COLO829 (cell line): Measurements from ENCODE around the gene SENP5.
A peak's percentile ranks its signal among the peaks of the same experiment; 100 is the strongest.
"Not testable (repeated sequence)": the region's sequence is repeated elsewhere in the genome, so short reads cannot be mapped to it uniquely, and the experiment has no call there.

ENCODE experiments used
- DNase-seq: peaks from one replicate; pipeline ENCODE4 v3.0.0; 2012; ENCODE audit warnings: low spot score

The SENP5 gene

DNA sequence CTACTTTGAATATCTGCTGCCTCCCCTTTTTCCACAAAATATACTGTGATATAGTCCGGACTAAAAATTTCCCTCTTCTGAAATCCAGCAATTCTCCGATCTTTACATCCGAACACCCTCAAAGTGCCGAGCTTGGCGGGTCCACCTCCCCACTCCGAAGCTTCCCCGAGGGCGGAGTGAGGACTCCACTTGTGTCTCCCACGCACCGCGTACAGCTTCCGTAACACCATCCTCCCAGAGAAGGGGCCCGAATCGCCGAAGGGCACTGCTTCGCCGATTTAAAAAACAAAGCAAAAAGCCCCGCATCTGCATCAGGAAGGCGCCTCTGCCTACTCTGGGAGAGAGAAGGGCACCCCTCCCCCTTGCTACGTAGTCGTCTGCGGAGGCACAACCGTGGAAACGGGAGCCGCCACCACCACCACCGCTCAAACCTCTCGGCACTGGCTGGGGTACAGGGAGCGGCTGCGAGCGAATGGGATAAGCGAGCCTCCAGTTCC is 74.1 kb downstream of the SENP5 start:
- peak; percentile 43 for DNase-seq

GRCh38 chr3:196942226-196942914 is 74.7 kb downstream of the SENP5 start, which contains the start of gene NCBP2:
TSS of gene NCBP2 (minus strand) at chr3:196942528. CDS start at chr3:196942503, 25 bp downstream.
- peak; percentile 97 for DNase-seq

GRCh38 chr3:196942915-196943277 is 75.2 kb downstream of the SENP5 start:
- DNase-seq: no peak

- DNase-seq: not testable (repeated sequence)
These were observed 76.5 kb downstream of the SENP5 start for GRCh38 chr3:196944037-196944790.

DNA sequence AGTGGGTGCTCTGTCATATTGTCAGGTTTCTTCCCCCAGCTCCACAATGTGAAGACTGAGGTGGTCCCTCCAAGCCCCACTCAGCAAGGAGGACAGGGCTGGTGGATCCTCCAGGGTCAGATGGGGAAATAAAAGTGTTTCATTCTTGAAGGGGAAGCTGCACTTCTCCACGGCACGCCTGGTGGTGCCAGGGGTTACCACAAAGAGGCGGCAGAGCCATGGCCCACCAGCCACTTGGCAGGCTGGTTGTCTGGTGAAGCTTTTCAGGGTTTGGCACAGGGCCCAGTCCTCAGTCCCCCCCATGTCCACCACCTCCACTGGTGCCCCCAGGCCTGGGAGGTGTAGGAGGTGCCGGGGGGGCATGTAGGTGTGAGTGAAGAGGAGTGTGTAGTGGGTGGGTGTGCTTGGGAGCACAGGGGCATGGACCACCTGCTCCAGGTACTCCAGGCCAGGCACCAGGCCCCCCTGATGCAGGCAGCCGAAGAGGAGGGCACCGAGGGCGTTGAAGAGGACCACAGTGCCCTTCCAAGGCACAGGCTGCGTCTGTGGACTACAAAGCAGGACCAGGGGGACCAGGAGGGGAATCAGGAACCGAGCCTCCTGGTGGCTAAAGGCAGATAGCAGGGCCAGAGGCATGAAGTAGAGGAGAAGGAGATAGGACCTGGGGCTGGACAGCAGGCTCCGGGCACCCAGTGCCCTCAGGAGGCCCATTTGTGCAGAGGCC is 79.6 kb downstream of the SENP5 start:
- no peak for DNase-seq

GRCh38 chr3:196947860-196948441 is 80.2 kb downstream of the SENP5 start:
- no peak for DNase-seq

GRCh38 chr3:196948442-196949284 is 80.9 kb downstream of the SENP5 start:
- no peak for DNase-seq

GRCh38 chr3:196949285-196949619 is 81.5 kb downstream of the SENP5 start:
- no peak for DNase-seq

DNA sequence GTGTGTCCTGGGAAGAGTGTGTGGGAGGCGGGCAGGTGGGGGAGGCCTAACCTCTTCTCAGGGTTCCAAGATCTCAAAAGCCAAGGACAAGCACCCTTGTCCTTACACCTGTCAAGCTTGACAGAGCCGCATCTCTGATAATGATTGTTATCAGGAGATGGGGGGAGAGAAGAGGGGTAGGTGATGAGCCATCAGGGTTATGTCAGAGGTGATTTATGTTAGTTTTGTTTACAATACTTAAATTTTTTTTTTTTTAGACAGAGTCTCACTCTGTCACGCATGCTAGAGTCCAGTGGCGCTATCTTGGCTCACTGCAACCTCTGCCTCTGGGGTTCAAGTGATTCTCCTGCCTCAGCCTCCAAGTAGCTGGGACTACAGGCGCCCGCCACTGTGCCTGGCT is 82.0 kb downstream of the SENP5 start:
- DNase-seq: no peak

GRCh38 chr3:196951371-196951770 is 83.7 kb downstream of the SENP5 start:
- peak; percentile 62 for DNase-seq

GRCh38 chr3:196954832-196955231 is 87.1 kb downstream of the SENP5 start:
- no peak for DNase-seq

- no peak for DNase-seq
These were observed 94.6 kb downstream of the SENP5 start for GRCh38 chr3:196962108-196962929.

DNA sequence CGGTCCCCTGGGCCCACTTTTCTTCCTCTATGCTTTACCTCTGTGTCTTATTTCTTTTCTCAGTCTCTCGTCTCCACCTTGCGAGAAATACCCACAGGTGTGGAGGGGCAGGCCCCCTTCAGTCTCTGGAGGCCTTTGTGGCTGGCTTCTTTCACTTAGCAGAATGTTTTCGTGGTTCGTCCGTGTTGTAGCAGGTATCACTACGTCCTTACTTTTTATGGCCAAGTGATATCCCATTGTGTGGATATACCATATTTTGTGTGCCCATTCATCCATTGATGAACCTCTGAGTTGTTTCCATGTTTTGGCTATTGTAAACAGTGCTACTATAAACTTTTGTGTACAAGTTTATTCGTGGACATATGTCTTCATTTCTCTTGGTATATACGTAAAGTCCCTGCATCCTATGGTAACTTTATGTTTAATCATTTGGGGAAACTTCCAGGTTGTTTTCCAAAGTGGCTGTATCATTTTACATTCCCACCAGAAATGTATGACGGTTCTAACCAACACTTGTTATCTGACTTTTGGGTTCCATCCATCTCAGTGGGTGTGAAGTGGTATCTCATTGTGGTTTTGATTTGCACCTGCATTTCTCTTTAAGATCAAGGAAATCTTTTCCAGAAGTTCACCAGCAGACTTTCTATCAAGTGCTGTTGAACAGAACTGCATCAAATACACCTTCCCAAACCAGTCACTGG is 95.4 kb downstream of the SENP5 start:
- DNase-seq: no peak

DNA sequence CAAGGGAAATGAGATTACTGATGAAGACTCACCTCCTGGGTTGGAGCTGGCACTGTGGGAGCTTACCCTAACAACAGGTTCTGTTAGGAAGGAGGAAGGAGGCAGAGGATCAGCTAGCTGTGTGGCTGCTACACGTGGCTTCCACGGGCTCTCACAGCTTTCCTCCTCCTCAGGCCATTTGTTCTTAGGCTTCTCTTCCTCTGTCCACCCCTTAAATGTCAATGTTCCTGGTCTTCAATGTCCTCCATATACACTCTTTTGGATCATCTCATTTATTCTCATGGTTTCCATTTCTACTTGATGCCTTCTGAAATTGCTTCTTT is 95.9 kb downstream of the SENP5 start:
- DNase-seq: no peak

GRCh38 chr3:196965112-196965803 is 97.5 kb downstream of the SENP5 start:
- DNase-seq: no peak

- no peak for DNase-seq
These were observed 98.1 kb downstream of the SENP5 start for GRCh38 chr3:196965804-196966173.

DNA sequence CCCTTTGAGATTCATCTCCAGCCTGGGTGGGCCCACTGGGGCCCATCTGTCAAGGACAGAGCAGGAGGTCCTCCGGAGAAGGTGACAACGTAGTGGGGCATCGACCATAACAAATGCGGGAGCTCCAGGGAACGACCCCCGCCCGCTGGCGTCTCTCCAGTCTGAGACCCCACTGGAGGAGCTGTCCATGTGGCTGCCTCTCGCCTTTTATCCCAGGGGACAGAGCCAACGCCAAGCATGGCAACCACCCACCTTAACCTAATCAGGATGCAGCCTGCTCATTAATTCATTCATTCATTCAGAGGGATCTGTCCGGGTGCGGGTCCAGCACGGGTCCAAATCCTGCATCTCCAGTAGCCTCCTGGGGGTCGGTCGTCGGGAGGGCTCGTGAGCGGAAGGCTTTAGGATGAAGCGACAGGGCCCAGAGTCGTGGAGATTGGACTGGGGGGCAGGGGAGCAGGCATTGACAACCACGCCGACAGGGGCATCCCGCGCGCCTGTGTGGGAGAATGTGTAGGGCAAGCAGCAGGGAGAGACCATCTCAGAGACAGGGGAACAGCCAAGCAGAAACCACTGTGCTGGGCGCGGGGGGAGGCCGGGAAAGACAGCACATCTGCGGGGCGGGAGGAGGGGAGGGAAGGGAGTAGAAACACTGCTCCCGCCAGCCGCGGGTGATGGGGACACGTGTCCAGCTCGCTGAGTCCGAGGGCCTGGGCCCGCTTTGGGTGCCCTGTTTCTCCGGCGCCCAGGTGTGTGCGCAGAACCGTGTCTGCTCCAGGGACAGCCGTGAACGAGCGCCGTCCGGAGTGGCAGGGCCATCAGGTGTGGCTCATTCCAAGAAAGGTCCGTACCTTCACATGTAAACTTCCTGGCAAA is 99.0 kb downstream of the SENP5 start:
- no peak for DNase-seq

DNA sequence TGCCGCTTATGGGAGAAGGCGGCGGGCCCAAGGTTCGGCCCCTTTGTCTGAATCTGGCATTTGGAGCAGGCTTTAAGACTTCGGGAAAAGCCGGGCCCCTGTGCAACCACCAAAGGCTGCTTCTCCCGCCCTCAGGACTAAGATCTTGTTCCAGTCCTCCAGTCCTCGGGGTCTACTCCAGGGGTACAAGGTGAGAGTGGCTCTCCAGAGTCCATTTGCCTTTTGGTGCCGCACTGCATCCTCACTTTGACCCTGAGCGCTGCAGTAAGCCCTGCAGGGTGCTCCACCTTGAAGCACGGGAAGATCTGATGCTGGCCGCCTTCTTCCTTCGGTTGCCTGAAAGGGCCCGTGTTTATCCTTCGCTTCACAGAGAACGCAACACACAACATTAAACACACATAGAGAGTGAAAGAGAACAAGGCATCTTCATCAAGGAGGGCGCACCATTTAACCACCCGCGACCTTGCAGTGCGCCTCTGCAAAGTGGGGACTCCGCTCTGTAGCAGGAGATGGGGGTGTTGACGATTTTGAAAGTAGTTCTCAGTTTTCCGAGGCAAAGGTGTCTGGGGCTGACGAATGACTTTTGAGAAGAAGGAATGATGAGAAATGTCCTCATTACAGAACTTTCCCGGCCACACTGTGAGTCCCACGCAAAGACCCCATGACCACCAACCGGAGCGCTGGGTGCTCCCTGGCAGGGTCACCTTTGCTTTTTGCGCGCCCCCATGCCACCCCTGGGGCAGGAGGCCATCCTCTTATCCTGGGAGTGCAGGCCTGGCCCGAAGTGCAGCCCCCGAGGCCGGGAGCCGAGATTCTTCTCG is 99.9 kb downstream of the SENP5 start:
- DNase-seq: no peak
